WI38 (cell line): ENCODE measurements around the gene KRTAP5-9.
"Not testable (repeated sequence)": the region's sequence is repeated elsewhere in the genome, so short reads cannot be mapped to it uniquely, and the experiment has no call there.

Experiments
- H3K4me3 ChIP-seq: 2 replicates; pipeline ENCODE4 v1.5.1; 2011; ENCODE audit warnings: low read depth, mild to moderate bottlenecking, control low read depth, low read length
- TF ChIP-seq, protein P1 (sequence below): IDR thresholded peaks from 2 replicates; pipeline ENCODE4 v1.5.1; 2012; ENCODE audit warnings: low read depth, mild to moderate bottlenecking, control low read depth, low read length

Gene KRTAP5-9

GRCh38 chr11:71577469-71578004 is 29.3 kb downstream of the KRTAP5-9 start:
- TF ChIP-seq, protein P1, sequence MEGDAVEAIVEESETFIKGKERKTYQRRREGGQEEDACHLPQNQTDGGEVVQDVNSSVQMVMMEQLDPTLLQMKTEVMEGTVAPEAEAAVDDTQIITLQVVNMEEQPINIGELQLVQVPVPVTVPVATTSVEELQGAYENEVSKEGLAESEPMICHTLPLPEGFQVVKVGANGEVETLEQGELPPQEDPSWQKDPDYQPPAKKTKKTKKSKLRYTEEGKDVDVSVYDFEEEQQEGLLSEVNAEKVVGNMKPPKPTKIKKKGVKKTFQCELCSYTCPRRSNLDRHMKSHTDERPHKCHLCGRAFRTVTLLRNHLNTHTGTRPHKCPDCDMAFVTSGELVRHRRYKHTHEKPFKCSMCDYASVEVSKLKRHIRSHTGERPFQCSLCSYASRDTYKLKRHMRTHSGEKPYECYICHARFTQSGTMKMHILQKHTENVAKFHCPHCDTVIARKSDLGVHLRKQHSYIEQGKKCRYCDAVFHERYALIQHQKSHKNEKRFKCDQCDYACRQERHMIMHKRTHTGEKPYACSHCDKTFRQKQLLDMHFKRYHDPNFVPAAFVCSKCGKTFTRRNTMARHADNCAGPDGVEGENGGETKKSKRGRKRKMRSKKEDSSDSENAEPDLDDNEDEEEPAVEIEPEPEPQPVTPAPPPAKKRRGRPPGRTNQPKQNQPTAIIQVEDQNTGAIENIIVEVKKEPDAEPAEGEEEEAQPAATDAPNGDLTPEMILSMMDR: no peak
- no peak overlapping the region for H3K4me3 ChIP-seq

GRCh38 chr11:71579513-71579912 is 31.3 kb downstream of the KRTAP5-9 start:
- H3K4me3 ChIP-seq: not testable (repeated sequence)

- no peak overlapping the region for H3K4me3 ChIP-seq
- TF ChIP-seq, protein P1: peak; percentile 96
These were observed 32.1 kb downstream of the KRTAP5-9 start for GRCh38 chr11:71580057-71581003.

- TF ChIP-seq, protein P1: no peak
- no peak overlapping the region for H3K4me3 ChIP-seq
These were observed 33.6 kb downstream of the KRTAP5-9 start for GRCh38 chr11:71581826-71582225.

DNA sequence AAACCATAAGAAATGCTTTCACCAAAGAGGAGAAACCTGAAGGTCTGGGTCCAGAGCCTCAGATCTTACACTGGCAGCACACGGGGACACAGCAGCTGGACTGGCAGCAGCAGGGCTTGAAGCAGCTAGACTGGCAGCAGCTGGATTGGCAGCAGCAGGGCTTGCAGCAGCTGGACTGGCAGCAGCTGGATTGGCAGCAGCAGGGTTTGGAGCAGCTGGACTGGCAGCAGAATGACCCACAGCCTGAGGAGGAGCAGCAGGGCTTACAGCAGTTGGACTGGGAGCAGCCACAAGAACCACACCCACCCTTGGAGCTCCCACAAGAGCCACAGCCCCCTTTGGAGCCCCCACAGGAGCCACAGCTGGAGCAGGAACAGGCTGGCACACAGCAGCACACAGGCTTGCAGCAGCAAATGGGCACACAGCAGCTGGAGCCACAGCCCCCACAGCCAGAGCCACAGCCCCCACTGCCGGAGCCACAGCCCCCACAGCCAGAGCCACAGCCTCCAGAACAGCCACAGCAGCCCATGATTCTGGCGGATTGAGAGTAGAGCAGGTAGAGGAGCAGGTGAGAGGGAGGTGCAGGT is 34.2 kb downstream of the KRTAP5-9 start, which contains the start of gene KRTAP5-11:
KRTAP5-11 (minus strand) TSS at position 567 of the 587 bp plus-strand sequence; CDS start at position 529, 38 bp downstream.
- H3K4me3 ChIP-seq: no peak within 1 kb of the TSS
- TF ChIP-seq, protein P1: no peak

DNA sequence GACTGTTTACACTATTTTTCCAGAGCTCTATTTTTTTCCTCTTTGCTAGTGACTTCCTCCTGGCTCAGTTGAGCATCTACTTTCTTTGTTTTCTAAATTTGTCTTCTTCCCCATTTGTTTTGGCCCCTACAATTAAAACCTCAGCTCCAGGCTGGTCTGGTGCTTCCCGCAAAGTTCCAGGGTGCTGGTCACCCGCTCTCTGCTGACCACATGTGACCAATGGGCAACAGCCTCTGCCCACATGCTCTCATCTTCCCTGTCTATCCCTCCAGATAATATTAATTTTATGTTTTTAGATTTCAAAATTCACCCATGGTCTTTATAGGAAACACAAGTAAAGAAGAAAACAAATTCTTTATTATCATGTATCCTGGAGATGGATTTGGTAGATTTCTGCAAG is 34.7 kb downstream of the KRTAP5-9 start:
- not testable (repeated sequence) for H3K4me3 ChIP-seq

- not testable (repeated sequence) for H3K4me3 ChIP-seq
These were observed 37.5 kb downstream of the KRTAP5-9 start for GRCh38 chr11:71585673-71586072.

DNA sequence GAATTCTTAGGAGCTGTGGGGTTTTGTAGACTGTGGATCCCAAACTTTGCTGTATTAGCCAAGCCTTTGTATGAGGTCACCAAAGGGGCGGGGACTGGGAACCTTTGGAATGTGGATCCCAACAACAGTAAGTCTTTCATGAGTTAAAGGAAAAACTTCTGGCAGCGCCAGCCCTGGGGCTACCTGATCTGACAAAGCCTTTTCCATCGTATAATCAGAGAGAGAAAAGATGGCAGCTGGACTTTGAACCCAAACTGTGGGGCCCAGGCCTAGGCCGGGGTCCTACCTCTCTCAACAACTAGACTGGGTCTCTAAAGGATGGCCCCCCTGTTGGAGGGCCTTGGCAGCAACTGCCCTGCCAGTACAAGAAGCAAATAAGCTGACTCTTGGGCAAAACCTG is 40.1 kb downstream of the KRTAP5-9 start:
- not testable (repeated sequence) for H3K4me3 ChIP-seq

DNA sequence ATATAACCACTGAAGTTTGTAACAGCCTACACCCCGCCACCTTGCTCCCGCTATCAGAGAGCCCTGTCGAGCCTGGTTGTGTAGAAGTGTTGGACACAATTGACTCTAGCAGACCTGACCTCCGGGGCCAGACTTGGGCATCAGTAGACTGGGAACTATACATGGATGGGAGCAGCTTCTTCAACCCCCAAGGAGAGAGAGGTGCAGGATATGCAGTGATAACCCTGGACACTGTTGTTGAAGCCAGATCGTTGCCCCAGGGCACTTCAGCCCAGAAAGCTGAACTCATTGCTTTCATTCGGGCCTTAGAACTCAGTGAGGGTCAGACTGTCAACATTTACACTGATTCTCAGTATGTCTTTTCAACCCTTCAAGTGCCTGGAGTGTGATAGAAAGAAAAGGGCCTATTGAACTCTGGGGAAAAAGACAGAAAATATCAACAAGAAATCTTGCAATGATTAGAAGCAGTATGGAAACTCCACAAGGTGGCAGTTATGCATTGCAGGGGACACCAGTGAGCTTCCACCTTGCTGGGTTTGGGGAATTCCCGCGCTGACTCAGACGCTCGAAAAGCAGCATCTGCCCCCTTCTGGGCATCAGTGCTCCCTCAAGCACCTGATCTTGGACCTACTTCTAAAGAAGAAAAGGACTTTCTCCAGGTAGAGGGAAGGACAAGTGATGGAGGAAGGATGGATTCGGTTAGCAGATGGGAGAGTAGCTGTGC is 40.8 kb downstream of the KRTAP5-9 start:
- H3K4me3 ChIP-seq: not testable (repeated sequence)

- not testable (repeated sequence) for H3K4me3 ChIP-seq
These were observed 41.3 kb downstream of the KRTAP5-9 start for GRCh38 chr11:71589546-71589920.
